GM12878 (cell line): Measurements from ENCODE around the gene PLSCR4.

ENCODE experiments used
- CTCF ChIP-seq, 3 experiments: IDR thresholded peaks in 2 of 3; conservative IDR thresholded peaks in 1 of 3; 2 replicates each; pipeline ENCODE4 v1.5.1; 2011; ENCODE audit warnings: low read depth in 3 of 3, low read length in 3 of 3, mild to moderate bottlenecking in 3 of 3, control low read depth in 2 of 3, moderate library complexity in 2 of 3, inconsistent platforms in 1 of 3, mixed read lengths in 1 of 3; ENCODE audit not compliant: control insufficient read depth in 2 of 3, insufficient read depth in 1 of 3; ENCODE audit errors: extremely low read depth in 1 of 3
- FOS ChIP-seq: IDR thresholded peaks from 3 replicates; pipeline ENCODE4 v1.6.1; 2011; ENCODE audit warnings: borderline replicate concordance; ENCODE audit not compliant: insufficient read length; ENCODE audit errors: extremely low read depth
- SUPT20H ChIP-seq: IDR thresholded peaks from 2 replicates; pipeline ENCODE4 v1.6.1; 2011; ENCODE audit warnings: low read depth, mild to moderate bottlenecking, low read length, moderate library complexity, borderline replicate concordance; ENCODE audit not compliant: control insufficient read depth

DNA sequence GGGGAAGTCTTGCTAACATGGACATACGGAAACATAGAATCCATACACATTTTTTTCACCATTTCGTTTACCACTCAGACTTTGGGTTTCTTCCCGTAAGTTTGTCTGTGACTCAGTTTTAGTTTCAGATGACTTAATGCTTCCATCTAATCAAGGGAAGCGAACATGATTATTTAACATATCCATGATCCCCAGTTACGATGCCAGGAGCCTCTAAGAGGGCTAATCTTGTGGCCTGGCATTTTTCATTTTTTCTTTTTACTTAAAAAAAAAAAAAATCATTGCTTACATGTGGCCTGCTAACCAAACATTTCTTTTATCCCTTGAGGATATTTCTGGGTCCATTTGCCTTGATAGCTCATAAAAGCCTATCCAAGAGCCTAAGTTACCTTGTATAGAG, 69.7 kb downstream of the PLSCR4 start:
- TF ChIP-seq CTCF (IDR thresholded peaks at IDR 0.05 in 2 of 3, conservative IDR thresholded peaks at IDR 0.05 in 1 of 3; ENCODE audit: control insufficient read depth in 2 of 3, extremely low read depth in 1 of 3, insufficient read depth in 1 of 3, low read depth in 3 of 3, low read length in 3 of 3), result no peak
- no peak for TF ChIP-seq FOS
- TF ChIP-seq SUPT20H, result no peak
